GM21447 (cell line): ENCODE measurements around the gene CNNM2.
"Not testable (repeated sequence)": the region's sequence is repeated elsewhere in the genome, so short reads cannot be mapped to it uniquely, and the experiment has no call there.

Source experiments
- ATAC-seq: cut with Tn5 transposase; IDR thresholded peaks from one replicate; pipeline ENCODE4 v1.9.1; 2021; ENCODE audit not compliant: unreplicated experiment

Gene CNNM2

DNA sequence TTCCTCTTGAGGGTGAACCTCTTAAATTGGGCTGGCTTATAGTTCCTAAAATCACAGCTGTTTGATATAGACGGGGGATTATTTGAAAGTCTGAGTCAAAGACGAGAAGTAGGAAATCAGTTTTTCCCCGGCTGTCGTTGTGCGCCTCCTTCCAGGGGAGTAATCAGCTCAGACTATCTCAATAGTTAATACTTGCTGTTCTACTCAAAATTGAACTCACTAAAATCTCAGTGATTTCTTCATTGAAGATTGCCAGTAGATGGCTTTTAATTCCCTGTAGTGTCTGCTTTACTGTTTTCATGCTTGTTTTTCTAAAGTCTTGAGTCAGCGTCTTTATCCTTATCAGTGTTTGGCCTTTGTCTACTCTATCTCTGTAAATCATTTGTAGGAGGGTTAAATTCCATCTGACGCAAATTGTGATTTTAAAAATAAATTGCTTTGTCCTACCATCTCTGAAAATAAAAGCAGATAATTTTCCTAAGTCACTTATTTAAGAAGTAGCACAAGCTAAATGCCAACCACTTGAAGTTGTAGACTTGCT lies 47.3 kb downstream of the CNNM2 start:
- no peak for ATAC-seq

- ATAC-seq: no peak
These were observed 49.0 kb downstream of the CNNM2 start for GRCh38 chr10:102967123-102967522.

GRCh38 chr10:102970562-102971340 lies 52.7 kb downstream of the CNNM2 start:
- no peak for ATAC-seq

DNA sequence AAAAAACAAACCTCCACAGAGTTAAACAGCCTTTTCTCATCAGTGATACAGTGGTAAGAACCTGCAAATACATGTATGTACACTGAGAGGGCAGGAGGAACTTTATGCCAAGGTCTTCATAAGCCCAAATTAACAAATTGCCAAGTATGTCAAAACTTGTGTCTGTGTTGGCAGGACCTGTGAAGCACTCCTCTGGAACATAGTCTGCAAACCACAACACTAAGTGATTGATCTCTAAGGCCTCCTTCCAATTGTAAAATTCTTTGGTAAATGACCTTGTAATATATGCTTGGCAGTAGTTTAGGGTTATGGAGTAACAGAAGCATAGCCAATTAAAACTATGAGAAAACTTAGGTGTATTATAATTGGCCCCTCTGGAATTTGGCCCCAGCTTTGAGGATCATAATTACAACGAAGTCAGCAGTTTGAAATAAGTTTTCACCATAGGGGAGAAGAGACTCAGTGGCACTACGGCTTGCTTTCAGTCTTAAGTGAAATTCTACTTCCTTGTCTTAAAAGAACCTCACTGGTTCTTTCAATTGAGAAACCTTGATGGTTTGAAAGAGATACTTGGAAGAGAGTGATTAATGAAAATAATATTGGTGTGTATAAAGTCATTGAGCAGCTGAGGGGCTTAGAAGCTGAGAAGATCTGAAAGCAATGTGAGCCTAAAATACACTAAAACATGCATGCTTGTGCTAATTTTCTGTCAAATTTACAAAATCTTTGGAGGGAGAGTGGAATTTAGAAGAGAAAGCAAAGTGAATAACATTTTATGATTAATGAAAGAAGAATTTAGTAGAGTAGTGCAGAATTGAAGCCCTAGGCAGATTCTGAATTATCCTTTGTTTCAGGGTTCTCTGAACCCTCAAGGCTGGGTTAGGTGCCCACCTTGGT lies 57.6 kb downstream of the CNNM2 start:
- no peak for ATAC-seq

- not testable (repeated sequence) for ATAC-seq
These were observed 58.3 kb downstream of the CNNM2 start for GRCh38 chr10:102976380-102976726.

- no peak for ATAC-seq
These were observed 64.2 kb downstream of the CNNM2 start for GRCh38 chr10:102982296-102982695.

- ATAC-seq: no peak
These were observed 66.0 kb downstream of the CNNM2 start for GRCh38 chr10:102984086-102984485.

DNA sequence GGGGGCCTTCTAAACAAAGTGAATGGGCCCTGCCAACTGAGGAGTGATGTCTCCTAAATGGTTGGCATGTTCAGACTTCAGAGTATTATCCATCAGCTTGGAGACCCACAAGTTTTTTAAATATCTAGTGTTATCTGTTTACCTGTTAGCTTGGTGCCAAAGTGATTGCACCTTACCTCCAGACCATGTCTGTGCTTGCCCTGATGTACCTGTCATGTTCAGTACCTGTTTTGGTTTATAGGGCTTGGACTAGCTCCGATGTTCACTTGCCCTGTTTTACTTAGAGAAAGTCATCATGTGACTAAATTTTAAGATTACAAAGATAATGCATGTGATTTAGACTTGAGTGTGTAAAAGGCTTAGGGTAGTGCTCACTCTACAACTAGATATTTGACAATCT lies 67.7 kb downstream of the CNNM2 start:
- ATAC-seq: no peak

DNA sequence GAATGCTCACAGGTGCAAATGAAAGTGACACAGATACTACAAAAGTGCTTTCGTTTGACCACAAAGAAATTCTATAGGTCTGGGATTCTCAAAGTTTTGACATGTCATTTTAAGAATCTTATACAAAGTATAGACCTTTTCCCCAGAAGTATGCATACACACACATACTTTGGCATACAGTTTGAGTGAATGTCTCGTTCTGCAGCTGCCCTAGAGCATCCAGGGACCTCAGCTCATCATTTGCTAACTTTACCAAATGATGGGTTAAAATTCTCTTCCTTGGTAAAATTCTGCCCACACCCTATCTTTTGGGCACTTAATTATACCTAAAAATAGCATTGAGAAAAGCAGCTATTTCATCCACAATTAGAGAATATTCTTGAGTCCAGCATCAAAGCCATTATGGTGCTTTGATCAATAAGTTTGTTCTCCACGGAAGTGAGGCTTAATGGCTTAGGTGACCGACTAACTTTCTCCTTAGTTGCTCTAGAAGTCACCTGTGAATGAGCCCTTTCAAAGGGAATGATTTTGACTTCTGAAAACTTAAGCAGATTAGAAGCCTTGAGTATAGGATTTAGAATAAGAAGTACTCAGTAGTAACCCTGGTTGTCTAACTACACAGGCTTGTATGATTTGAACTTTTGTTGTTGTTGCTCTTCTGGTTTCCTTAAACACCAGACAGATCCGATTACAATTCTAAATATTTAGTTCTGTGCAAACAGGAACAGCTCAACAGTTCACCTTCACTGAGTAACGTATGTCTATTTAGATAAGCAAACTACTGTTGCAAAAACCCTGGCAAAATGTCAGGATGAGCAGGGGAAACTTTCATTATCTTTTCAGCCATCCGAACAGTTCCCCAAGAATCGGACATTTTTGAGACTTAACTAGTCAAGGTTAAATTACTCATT lies 70.6 kb downstream of the CNNM2 start:
- no peak for ATAC-seq

DNA sequence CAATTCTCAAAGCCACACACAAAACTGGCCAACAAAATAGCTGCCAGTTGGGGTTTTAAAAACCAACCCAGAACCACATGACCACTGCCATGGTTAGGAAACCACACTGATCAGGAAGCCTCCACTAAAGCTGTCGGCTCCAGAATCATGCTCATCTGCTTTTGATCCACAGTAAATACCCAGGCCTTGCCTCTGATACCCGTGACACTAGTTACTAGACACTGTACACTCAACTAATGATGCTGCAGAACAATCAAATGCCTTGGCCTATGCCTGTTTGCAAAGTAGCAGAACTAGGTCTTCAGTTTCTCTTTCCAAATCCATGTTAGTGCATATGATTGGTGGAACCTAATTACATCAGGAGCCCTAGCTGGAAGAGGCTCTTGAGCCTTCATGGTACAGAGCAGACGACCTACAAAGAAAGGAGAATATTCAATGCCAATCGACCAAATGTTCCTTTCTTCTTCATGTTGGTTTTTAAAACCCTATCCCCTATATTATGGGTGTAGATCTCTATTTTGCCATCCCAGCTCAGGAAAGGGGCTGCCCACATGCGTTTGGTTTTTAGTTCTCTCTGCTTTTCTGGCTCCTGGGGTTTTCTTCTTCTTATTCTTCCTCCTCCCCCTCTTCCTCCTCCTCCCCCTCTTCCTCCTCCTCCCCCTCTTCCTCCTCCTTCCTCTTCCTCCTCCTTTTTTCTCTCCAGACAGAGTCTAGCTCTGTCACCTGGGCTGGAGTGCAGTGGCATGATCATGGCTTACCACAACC lies 76.6 kb downstream of the CNNM2 start:
- ATAC-seq: no peak

GRCh38 chr10:102996876-102997275 lies 78.8 kb downstream of the CNNM2 start:
- no peak for ATAC-seq

- ATAC-seq: no peak
These were observed 79.9 kb downstream of the CNNM2 start for GRCh38 chr10:102997998-102998397.

DNA sequence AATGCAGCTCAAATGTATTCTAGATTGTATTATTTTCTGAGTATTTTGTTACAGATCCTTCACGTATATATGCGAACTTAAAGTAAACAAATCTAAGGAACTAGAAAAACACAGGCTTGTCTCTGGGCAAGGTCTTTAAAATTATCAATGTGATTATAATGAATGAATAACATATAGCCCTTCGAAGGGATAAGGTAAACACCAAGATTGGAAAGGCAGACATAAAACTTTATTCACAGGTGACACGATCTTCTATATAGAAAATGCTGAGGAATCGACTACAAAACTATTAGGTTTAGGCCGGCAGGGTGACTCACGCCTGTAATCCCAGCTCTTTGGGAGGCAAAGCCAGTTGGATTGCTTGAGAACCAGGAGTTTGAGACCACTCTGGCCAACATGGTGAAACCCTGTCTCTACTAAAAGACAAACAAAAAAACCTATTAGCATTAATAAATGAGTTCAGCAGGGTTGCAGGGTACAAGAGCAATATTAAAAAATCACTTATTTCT lies 80.4 kb downstream of the CNNM2 start:
- no peak for ATAC-seq

- not testable (repeated sequence) for ATAC-seq
These were observed 82.0 kb downstream of the CNNM2 start for GRCh38 chr10:103000050-103000449.

- ATAC-seq: no peak
These were observed 88.9 kb downstream of the CNNM2 start for GRCh38 chr10:103007017-103007416.

DNA sequence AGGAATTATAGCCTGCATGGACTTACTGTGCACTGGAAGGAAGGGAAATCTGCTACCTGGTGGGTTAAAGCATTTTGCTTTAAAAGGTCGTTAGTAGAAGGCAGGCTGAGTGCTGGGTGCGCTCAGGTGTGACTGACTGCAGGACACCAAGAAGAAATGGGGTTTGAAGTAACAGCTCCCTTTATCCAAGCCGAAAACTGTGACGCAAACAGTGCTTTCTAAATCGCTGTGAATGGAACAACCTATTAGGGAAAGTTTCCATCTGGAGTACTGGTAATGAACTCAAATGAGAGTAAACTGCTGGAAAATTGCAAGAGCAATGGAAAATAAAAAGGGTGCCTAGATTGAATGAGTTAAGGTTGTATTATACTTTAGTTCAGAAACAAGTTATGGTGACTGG lies 95.3 kb downstream of the CNNM2 start:
- no peak for ATAC-seq

DNA sequence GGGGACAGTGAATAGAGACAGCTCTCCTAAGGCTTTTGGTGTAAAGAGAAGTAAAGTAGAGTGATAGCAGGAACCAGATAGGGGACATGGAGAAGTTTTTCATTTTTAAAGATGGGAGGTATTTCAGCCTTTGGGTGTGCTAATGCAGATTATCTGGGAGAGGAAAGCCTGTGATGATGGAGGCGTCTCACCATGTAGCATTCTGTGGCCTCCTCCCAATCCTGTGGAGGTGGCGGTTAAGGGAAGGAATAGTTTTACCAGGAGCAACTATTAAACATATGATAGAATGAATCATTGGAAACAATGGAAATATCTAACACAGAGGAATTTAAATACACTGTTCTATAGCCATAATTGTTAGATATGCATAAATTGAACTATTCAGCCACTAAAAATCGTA lies 101.3 kb downstream of the CNNM2 start:
- ATAC-seq: no peak

DNA sequence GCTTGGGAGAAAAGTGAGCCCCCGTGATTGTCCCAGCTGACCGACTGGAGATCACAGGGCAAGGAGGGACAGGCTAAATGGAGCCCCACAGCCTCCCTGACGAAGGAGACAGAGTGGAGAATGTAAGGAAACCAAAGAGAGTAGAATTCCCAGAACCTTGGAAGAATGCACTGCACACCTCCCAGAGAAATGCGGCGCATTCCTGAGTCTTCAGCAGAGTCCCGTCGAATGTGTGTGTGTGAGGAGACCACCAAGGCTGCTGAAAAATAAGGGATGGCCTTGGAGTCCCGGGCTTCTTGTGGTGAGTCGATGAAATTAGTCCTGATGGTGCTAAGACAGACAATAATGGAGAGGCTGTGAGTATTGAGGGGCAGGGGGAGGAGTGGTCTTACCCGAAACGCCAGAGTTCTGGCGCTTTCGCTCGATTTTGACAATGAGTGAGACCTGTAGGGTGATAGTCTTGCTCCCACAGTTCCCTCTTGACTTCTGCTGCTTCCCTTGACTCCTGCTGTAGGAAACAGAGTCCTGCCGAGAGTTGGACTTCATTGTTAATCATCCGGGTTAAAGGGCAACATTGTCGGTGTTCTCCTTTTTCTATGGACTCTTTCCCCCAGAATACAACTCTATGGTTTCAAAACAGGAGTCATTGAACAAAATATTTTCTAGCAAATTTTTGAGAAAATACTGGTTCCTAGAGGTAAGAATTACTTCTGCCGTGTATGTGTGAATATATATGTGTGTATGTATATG lies 103.2 kb downstream of the CNNM2 start:
- ATAC-seq: no peak

GRCh38 chr10:103021900-103022293 lies 103.8 kb downstream of the CNNM2 start:
- no peak for ATAC-seq
